GM21367 (cell line): ENCODE results near the gene EXOSC6.
"Not testable (repeated sequence)": the region's sequence is repeated elsewhere in the genome, so short reads cannot be mapped to it uniquely, and the experiment has no call there.

ENCODE experiments used
- ATAC-seq: cut with Tn5 transposase; IDR thresholded peaks from one replicate; pipeline ENCODE4 v1.9.1; 2021; ENCODE audit not compliant: unreplicated experiment

The EXOSC6 gene

DNA sequence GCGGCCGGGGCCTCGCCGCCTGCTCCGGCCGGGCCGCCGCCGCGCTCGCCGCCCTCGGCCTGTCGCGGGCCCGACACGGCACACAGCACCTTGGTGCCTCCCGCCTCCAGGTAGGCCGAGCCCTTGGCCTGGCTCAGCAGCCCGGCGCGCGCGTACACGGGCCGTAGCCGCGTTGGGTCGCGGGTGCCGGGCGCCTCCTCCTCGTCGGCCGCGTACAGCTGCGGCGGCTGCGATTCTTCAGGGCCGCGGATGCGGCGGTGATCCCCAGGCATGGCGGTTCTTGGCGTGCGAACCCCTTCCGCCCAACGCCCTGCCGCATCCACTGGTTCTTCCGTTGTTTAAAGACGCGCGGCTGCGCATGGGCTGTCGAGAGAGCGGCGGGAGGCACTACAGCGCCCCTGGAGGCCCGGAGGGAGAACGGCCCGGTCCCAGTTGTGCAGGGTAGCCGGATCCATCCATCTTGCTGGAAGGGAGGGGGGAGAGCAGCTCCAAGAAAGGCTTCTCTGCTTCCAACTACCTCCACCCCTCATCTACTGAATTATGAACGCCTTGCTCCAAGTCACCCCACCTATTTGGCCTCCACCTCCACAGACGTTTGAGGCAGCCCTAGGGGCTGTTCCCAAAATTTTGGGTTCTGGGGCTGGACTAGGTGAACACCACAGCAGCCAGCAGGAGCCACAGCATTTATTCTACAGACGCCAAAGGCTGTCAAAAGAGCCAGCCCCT lies at the start of gene EXOSC6:
Gene EXOSC6 (minus strand): TSS at position 312 of the 726 bp plus-strand sequence. CDS start 40 bp downstream, at position 272.
- peak; percentile 72 for ATAC-seq

DNA sequence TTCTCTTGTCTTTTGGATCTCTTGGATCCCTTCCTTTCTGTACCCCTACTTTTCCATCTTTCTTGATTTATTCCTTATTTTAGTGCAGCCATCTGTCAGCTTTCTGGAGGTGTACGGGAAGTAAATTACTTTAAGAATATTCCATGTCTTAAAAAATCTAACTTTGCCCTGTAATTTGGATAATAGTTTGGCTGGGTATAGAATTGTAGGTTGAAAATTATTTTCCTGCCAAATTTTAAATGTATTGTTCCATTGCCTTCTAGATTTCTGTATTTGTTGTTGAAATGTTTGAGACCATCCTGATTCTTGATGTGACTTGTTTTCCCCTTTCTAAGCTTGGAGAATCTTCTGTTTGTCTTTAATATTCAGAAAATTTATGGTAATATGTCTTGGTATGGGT lies 49.4 kb upstream of the EXOSC6 start:
- no peak for ATAC-seq

DNA sequence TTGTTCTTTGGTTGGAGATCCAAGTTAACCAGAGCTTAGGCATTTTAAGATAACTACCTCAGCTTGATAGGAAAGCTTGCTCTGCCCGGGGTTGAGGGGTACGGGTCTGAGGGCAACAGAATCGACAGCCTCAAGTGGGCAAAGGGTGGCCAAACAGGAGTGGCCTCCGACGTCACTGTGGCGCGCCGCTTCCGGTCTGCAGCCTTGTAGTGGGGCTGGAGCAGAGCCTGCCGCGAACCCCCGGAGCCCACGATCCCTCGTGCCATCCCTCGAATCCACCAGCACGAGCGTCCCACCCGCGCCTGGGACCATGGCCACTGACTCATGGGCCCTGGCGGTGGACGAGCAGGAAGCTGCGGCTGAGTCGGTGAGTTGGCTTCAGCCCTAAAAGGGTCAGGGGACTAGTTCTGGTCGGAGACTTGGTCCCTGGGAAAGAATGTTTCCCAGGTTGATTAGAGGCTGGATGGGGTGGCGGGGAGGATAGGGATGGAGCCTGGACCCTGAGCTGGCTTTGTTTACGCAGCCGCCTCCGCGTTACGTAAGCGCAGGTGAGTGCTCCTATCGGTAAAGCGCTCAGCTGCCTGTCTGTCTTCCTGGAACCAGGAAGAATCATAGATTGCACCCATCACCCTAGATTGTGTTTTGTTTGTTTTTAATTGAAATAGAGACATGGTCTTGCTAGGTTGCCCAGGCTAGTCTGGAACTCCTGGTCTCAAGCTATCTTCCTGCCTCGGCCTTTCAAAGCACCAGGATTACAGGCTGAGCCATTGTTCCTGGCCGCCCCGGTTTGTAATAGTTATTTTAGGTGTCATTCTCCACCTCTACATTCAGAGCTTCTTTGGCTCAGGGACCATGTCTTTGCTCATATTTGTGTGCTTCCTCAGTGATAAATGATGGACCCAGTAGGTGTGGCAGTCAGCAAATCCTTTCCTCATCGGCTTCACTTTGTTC lies 47.5 kb upstream of the EXOSC6 start, which contains the start of gene DDX19B:
Gene DDX19B (plus strand): TSS at position 199 of the 951 bp plus-strand sequence. CDS start 112 bp downstream, at position 311.
- ATAC-seq, result peak; percentile 58

DNA sequence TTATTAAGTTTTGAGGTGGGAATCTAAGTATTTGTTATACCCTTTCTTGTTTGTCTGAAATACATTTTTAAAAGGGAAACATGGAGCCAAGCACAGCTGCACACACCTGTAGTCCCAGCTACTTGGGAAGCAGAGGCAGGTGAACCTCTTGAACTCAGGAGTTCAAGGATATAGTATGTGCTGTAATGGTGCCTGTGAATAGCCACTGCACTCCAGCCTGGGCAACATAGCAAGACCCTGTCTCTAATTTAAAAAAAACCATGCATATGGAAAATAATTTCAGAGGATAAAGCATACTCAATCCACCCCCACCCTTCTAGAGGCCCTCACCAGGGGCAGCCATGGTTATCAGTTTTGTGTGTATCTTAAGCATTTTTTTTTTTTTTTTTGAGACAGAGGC lies 43.9 kb upstream of the EXOSC6 start:
- no peak for ATAC-seq

DNA sequence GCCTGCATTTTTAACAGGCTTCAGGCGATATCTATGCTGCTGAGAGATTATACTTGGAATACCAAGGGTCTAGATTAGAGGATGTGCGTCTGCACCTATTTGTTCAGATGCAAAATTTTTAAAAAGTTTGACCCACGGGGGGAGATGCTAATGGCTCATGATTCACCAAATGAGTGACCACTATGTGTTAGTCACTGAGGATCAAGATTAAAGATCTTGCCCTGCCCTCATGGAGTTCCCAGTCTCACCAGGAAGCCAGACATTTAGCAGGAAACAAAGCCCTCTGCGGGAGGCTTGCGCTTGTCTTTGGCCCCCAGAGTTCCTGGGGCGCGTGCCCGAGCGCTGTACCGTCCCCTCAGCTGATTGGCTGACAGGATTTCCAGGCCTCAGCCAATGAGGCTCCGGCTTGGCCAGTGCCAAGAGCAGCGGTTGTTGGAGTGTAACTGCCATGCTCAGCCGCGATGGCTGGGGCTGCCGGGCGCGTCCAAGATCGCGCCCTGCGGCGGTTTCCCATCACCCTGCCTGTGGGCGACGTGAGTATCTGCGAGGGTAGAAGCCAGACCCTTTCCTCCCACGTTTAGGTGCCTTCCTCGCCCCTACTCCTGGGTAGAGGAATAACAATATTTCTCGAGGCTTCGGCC lies 42.8 kb upstream of the EXOSC6 start:
- no peak for ATAC-seq

DNA sequence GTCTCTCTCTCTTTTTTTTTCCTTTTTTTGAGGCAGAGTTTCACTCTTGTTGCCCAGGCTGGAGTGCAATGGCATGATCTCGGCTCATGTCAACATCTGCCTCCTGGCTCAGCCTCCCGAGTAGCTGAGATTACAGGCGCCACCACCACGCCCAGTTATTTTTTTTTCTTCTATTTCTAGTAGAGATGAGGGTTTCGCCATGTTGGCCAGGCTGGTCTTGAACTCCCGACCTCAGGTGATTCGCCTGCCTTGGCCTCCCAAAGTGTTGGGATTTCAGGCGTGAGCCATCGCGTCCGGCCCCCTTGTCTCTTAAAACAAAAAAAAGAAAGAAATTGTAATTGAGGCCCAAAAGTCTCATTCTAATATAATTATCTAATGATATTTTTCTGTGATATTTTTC lies 40.4 kb upstream of the EXOSC6 start:
- ATAC-seq, result not testable (repeated sequence)

DNA sequence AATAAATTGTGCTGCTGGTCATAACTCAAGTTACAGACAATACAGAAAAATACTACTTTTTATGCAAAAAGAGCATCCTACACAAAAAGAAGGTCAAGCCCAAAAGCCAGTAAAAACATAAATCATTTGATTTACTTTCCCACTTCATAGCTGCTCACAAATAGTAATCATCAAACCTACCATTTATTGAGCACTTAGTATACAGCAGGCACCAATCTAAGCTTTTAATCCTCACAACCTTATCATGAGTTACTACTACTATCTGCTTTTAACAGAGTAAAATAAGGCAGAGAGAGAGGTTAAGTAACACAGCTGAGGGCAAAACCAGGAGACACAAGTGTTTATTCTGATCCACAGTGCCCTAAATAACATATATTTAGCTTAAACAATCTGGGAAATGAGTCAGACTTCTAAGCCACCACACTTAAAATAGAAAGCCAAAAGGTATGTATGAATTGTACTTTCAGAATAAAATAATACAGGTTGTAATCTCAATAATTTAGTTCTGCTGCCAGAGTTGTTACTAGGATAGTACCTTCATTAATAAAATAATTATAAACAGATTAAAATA lies 39.3 kb upstream of the EXOSC6 start:
- no peak for ATAC-seq

DNA sequence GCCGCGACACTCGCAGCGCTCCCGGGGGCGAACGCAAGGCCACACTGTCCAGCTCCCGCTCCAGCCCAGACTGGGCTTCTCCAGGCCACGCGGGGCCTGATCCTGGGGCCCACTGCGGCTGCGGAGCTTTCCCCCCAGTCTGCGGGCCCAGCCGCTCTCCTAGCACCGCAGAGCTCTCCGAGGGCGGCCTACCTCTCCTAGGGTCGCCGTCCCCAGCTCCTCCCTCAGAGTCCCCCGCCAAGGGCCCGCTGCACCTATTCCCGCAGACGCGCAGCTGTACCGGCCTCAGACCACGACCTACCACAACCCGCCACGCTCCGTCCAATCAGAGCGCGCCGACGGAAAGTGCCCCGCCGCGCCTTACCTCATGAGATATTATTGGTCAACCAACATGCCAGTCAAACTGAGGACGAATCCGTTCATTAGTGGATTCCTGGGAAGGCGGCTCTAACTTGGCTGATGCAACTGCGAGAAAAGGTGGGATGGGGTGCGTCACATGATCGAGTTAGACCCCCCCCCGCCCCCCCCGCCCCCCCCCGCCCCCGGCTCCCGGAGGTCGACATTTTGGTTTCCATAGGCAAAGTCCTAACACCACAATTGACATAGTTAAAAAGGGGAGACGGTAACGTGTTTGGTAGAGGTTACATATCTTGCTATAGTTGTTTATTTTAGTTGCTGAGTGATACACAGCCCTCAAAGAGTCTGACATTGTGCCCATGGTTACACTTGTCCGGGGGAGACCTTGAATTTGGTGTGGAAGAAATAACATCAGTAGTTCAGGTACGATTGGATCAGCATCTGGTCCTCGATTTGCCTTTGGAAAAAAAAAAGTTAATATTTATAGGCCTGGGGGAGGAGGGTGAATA lies 37.7 kb upstream of the EXOSC6 start, which contains the start of gene AARS1:
Gene AARS1 (minus strand): TSS at position 278 of the 866 bp plus-strand sequence. CDS start 6,743 bp downstream, outside the sequence.
- peak; percentile 95 for ATAC-seq

DNA sequence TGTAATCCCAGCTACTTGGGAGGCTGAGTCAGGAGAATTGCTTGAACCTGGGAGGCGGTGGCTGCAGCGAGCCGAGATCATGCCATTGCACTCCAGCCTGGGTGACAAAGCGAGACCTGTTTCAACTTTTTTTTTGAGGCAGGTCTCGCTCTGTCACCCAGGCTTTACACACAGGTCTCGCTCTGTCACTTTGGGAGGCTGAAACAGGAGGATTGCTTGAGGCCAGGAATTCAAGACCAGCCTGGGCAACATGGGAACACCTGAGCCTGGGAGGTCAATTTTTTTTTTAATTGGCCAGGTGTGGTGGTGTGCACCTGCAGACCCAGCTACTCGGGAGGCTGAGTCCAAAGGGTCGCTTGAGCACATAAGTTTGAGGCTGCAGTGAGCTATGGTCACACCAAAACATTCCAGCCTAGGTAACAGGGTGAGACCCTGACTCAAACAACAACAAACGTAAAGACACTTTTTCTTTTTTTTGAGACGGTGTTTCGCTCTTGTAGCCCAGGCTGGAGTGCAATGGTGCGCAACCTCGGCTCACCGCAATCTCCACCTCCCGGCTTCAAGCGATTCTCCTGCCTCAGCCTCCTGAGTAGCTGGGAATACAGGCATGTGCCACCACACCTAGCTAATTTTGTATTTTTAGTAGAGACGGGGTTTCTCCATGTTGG lies 35.7 kb upstream of the EXOSC6 start:
- not testable (repeated sequence) for ATAC-seq

DNA sequence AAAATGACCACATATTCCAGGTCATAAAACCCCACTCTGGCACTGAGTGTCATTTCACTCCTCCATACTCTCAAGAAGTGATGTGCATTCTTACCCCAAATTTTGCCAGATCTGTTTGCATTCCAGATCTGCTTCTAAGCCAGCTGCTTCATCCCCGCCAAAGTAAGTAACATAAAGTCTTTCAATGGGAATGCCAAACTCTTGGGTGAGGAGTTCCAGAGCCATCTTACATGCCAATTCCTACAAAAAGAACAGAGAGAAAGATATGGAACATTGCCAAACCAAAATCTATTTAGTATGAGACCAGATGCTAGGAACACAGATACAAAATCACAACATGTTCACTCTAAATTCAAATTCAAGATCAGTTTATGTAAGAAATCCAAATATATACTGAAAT lies 24.7 kb upstream of the EXOSC6 start:
- no peak for ATAC-seq

DNA sequence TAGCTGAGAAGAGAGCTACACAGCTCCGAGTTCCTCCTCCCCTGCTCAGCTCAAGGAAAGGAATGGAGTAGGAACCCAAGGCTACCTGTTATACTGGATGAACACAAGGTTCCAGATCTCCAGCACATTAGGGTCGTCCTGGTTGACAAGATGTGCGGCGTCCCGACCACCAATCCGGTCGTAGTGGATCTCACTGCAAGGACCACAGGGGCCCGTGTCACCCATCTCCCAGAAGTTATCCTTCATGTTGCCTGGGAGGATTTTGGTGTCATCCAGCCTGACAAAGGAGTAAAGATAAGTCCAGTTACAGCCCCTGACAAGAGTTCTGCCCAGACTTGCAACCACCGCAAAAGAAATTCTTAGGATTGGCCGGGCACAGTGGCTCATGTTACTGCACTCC lies 20.0 kb upstream of the EXOSC6 start:
- no peak for ATAC-seq

DNA sequence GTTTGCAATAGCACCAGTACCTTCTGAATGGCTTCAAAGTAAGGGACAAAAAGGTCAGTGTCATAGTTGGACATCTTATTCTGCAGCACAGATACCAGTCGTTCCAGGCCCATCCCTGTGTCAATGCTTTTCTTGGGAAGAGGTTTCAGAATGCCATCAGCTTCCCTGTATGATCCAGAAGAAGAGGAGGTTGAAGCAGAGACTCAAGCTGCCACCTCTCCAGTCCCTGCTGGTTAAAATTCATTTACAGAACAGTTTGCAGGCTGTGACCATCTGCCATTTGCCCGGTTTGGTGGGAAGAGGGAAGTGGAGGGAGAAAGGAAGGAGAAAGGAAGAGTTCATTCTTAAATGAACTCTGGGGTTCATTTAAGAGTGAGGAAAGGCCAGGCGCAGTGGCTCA lies 18.4 kb upstream of the EXOSC6 start:
- ATAC-seq, result no peak

DNA sequence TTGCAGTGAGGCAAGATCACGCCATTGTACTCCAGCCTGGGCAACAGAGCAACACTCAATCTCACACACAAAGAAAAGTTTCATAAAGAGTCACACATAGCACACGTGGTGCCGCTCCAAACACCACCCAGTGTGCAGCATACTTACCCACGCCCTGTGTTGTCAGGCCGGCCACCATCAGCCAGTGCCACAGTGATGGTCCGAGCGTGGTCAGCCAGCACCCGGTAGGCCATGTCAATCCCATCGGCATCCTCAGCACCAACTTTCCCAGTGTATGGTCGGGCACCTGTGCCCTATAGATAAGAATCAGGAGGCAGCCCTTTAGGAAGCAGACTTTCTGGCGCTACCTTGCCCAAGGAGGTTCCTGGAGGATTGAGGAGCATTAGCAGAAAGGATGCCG lies 17.7 kb upstream of the EXOSC6 start:
- no peak for ATAC-seq

DNA sequence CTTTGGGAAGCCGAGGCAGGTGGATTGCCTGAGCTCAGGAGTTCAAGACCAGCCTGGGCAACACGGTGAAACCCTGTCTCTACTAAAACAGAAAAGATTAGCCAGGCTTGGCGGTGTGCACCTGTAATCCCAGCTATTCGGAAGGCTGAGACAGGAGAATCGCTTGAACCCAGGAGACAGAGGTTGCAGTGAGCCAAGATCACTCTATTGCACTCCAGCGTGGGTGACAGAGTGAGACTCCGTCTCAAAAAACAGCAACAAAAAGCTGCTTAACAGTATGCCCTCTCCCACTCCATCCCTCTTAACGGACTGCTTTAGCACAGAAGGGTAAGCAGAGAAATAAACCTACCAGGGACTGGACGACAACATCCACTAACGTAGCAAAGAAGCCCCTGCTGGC lies 16.2 kb upstream of the EXOSC6 start:
- not testable (repeated sequence) for ATAC-seq

DNA sequence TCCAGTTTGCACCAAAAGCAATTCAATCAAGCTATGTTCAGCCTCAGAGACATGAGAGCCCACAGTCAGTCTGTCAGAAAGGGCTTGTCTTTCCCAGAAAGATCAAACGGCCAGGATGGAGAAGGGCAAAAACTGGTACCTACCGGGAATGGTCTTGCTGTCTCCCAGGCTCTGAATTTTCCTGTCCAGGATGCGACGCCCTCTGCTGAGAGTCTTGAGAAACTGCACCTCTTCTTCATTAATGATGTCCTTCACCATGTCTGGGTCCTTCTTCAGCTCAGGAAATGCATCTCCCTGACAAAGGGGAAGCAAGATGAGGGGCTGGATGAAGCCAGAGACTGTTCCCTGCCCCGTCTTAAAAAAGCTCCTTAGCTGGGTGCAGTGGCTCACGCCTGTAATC lies 15.8 kb upstream of the EXOSC6 start:
- no peak for ATAC-seq

DNA sequence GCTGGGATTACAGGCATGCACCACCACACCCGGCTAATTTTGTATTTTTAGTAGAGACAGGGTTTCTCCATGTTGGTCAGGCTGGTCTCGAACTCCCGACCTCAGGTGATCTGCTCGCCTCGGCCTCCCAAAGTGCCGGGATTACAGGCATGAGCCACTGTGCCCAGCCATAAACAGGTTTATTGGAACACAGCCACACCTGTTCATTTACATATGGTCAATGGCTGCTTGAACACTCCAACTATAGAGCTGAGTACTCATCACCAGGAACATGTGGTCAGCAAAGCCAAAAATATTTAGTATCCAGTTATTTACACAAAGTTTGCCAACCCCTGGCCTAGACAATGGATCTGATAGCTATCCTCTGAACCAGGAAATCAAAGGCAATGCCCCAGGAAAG lies 8.2 kb upstream of the EXOSC6 start:
- not testable (repeated sequence) for ATAC-seq

DNA sequence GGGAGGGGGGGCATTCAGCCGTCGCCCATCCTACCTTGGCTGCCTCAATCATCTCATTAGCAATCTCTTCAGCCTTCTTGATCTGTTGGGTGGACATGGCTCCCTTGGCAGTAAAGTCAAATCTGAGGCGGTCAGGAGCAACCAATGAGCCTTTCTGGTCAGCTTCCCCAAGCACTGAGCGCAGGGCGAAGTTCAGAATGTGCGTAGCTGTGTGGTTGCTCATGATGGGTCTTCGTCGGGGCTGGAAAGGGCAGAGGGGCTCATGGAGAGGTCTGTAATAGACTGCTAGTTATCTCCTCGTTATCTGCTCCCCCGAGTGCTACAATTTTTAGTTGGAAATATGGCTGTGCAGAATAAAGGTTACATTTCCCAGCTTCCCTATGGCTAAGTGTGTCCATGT lies 7.2 kb upstream of the EXOSC6 start:
- ATAC-seq, result no peak

DNA sequence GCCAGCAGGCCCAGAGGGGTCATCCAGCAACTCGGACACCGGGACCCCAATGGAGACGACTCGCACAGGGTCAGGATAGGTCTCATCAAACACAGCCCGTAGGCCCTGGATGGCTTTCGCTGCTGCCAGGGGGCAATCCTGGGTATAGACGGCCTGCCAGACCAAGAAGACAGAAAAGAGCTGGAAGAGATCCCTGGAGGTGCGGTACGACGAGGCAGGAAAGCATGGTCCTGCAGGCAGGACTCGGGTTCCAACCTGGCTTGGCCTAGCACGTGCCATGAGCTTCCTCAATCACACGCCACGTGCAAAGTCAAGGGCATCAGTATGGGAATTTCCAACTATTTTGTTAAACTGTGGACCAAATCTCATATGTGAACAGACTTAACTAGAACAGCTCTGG lies 6.3 kb upstream of the EXOSC6 start:
- no peak for ATAC-seq

DNA sequence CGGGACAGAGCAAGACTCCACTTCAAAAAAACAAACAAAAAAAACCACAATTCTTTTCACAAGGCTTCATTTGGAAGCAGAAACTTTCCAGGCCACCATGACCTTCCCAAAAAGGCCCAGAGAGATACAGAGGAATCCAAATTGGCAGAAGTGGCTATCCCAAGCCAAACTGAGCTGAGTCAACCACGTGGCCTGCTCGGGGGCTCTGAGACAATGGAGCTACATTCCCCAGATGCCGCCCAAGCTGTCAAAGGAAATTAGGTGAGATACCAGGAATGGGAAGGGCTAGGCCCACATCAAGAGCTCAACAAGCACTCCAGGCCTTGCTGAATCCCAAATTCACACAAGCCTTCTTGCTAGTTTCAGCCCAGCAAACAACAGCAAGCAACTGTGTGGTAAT lies 5.7 kb upstream of the EXOSC6 start:
- no peak for ATAC-seq
